GM19467 (cell line): ENCODE data around the gene TECPR2.
"Not testable (repeated sequence)": the region's sequence is repeated elsewhere in the genome, so short reads cannot be mapped to it uniquely, and the experiment has no call there.

Source experiments
- ATAC-seq: cut with Tn5 transposase; IDR thresholded peaks from one replicate; pipeline ENCODE4 v1.9.1; 2021; ENCODE audit warnings: mild to moderate bottlenecking, moderate library complexity; ENCODE audit not compliant: unreplicated experiment

The TECPR2 gene

DNA sequence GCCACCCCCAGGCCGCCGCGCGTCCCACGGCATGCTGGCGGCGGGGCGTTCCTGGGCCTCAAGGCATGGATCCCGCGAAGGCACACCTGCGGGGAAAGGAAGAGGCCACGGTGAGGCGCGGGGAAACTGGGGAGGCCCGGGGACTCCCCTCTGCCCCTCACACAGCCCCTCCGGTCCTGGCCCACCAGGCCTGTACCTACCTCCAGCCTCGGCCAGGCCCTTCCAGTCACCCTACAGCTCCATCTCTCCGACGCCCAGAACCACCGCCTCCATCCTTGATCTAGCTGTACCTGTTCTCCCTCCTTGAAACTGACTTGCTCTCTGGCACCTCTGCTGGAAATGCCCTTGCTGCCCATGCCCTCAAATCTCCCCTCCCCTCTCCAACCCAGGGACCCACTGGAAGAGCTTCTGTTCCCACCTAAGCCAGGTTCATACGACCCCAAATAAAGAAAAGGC lies 145.1 kb downstream of the TECPR2 start:
- no peak for ATAC-seq

DNA sequence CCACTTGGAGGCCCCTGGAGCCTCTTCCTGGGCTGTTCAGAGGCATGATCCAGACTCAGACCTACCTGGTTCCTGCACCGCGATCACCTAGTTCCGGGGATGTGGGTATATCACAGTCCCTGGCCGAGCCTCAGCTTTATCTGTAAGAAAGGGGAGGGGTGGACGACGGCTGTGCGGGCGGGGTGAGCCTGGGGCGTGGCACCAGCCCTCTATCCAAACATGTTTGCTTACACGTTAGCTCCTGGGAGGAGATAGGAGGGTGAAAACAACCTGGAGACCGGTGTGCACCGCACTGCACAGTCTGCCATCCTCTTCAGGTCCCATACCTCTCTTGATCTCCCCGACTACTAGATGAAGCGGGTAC lies 145.7 kb downstream of the TECPR2 start:
- no peak for ATAC-seq

DNA sequence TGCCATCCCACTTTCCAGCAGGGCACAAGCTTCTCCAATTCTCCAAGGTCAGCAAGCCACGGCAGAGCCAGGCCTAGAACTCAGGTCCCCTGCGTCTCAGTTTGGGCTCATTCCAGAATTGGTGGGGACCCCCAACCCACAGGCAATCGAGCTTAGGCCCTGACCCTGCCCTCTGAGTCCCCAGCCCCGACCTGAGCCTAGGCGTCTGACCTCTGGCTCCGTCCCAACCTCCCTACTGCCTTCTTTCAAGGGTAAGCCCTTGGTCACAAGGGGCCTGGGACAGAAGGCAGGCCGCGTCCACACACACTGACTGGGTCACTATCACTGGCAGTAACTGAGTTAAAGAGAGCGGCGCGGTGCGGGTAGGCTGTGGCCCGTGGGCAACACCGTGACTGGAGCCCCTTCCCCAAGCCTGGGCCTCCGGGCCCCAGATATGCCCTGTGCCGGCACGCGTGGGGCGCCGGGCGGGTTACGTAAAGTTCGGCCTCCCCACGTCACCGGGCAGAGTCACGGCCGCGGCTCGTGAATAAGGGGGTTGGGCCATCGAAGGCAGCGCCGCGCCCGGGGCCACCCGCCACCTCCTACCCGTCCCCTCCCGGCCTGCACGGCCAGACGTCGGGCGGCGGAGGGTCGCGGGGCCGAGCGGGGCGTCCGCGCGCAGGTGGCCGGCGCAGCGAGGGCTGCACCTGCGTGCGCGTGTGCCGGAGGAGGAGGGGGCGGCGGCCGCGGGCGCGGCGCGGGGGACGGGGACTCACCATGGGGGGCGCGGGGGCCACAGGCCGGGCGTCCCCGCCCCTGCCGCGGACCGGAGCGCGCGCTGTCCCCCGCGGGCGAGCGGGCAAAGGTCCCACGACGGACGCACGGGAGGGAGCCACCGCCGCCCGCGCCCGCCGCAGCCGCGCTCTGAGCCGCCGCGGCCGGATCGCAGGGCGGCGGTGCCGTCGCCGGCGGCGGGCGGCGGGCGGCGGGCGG lies 146.3 kb downstream of the TECPR2 start:
- ATAC-seq = peak; percentile 7

DNA sequence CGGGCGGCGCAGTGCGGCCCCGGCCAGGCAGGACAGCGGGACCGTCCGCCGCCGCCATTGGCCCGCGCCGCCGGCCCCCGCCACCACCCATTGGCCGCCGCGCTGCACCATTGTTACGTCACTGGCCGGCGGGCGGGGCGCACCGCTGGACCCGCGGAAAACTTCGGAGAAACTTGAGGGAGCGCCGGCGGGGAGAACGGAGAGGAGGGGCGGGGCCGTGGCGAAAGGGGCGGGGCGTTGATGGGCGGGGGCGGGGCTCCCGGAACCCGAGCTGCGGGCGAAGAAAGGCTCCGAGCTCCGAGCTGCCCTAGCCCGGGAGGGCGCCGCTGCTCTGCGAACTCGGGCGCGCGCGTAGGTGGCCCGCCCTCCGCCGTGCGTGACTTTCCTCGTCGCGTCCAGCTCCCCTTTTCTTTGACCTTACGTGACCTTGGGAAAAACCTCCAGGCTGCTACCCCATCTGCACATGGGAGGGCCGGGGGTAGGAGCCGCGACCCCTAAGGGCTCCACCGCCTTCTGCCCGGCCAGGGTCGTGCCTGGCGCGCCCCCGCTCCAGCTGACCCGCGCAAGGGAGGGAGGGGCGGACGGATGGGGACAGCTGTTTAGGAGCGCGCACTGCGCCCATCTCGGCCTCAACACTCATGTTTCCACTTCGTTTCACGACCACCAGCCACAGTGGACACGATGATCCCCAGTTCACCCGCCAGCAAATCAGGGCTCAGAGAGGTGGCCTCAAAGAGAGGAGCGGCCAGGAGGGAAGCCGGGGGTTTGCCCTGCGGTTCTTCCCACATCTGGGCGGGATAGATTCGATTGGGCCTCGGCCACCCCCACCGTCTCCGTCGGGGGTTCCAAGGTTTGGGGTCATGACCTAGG lies 147.2 kb downstream of the TECPR2 start, which contains the start of gene ANKRD9:
TSS of gene ANKRD9 (minus strand) at position 31 of the 870 bp plus-strand sequence. CDS start 1,887 bp downstream, outside the sequence.
- ATAC-seq = peak; percentile 83

DNA sequence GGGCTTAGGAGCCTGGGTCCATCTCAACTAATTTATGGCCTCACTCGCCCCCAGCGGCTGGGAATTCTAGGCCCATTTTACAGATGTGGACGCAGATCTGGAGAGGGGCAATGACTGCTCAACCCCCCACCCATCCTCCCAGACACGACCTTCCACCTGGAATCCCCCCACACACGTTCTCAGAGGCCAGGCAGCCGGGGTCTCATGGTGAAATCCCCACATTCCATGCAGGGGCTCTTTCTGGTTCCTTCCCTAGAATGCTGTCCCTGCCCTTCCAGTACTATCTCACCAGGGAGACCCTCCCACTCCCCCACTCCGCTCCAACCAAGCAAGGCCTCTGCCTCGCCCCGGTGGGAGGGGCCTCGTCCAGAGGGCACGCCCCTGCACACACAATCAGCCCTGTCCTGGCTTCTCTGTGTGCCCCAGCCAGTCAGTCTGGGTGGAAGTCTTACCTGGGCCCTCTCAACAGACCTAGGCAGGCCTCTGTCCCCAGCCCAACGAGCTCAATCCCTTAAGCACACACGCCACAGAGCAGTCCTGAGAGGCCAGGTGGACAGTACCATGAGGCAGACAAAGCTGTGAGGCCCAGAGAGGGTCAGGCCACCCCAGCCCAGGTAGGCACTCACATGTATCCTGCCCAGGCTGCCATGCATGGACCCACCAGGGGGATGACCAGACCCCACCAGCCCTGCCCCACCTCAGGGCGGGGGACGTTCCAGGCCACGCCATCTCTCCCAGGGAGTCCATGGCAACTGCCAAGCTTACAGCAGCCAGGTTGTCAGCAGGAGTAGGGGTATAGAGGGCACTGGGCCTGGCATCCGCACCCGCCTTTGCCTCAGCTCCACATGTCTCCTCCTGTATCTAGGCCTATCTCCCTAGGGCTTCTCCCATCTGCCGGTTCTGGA lies 148.1 kb downstream of the TECPR2 start:
- no peak for ATAC-seq

DNA sequence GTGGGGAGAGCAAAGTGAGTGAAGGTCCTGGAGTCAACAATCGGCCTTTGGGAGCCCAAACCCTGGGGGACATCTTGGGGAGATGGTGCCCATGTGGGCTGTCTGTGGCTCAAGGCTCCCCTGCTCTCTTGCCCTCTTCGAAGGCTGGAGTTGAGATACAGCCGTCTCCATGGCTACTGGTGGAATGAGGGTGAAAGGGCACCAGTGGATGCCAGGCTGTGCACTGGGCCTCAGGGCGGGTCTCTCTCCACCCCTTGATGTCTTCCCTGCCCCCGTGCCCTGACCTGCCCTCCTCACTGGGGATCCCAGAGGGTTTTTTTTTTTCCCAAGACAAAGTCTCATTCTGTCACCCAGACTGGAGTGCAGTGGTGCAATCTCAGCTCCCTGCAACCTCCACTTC lies 148.8 kb downstream of the TECPR2 start:
- ATAC-seq = no peak

DNA sequence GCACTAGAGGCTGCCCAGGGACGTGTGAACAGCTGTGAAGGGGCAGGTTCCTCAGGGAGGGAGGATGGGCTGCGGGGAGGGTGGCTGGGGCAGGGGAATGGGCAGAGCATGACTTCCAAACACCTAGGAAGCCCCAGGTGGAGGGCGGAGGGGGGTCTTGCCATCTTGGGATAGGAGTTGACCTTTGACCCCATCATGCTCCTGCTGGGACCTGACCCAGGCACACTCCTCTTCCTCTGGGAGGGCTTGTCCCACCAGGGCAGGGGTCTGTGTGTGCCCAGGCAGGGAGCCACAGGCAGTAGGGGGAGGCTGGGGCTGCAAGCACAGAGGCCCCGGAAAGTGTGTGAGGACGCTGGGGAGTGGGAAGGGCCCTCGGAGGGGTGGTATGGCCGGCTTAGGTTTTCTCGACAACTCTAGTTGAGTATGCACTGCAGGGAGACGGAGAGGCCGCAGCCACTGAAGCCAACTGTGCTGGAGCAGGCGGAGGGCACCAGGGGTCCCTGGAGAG lies 150.1 kb downstream of the TECPR2 start:
- ATAC-seq = no peak

DNA sequence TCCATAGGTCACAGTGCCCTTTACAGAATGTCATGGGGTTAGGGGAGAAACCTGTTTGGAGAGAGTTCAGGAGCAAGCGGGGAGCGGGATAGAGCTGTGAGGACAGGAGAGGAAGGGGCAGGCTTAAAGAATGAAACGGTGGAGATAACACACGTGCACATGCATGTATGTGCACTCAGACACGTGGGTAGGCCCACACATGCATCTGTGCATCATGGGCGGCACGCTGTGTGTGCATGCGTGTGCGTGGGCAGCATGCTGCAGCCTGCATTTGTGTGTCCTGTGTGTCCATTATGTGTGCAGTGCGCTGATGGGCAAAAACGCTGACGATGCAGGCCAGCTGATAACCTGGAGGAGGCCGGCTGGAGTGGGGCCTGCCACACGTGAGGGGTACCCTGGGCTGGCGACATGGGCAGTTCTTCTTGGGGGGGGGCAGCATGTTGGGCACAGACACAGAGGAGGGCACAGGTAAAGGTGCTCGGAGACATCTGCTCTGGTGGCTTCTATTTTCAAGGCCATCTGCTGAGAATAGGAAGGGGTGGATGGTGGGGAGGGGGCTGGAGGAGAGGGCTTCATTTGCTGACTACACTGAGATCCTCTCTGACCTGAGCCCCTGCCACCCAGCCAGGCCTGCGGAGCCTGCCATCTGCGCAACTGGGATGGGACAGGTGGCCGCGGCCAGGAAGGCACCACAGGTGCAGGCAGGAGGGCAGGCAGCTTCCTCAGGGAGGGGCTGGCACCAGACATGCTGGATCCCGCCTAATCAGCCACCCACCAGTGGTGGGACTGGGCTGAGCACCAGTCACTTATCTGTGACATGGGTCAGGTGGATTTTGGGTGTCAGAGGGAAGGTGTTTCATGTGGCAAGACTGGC lies 151.4 kb downstream of the TECPR2 start:
- ATAC-seq = no peak

DNA sequence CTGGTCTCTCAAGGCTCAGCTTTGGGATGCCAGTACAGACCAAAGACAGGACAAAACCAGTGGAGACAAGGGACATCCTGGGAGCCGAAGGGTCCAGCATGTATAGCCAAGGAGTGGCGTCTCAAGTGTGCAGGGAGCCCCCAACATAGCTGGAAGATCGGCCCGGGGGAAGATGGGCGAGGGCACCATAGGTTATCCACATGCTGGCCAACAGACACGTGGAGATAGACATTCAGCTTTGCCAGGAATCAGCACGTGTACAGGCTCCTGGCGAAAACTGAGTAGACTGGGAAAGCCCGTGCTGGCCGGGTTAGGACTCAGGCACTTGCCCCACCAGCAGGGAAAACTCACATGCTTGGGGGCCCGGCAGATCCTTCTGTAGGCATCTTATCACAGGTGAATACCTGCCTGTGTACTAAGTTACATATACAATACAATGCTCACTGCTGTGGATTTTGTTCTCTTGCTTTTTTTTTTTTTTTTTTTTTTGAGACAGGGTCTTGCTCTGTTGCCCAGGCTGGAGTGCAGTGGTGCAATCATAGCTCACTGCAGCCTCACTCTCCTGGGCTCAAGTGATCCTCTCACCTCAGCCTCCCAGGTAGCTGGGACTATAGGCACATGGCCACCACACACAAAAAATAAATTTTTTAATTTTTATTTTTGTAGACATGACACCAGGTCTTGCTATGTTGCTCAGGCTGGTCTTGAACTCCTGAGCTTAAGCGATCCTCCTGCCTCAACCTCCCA lies 152.4 kb downstream of the TECPR2 start:
- ATAC-seq = no peak

DNA sequence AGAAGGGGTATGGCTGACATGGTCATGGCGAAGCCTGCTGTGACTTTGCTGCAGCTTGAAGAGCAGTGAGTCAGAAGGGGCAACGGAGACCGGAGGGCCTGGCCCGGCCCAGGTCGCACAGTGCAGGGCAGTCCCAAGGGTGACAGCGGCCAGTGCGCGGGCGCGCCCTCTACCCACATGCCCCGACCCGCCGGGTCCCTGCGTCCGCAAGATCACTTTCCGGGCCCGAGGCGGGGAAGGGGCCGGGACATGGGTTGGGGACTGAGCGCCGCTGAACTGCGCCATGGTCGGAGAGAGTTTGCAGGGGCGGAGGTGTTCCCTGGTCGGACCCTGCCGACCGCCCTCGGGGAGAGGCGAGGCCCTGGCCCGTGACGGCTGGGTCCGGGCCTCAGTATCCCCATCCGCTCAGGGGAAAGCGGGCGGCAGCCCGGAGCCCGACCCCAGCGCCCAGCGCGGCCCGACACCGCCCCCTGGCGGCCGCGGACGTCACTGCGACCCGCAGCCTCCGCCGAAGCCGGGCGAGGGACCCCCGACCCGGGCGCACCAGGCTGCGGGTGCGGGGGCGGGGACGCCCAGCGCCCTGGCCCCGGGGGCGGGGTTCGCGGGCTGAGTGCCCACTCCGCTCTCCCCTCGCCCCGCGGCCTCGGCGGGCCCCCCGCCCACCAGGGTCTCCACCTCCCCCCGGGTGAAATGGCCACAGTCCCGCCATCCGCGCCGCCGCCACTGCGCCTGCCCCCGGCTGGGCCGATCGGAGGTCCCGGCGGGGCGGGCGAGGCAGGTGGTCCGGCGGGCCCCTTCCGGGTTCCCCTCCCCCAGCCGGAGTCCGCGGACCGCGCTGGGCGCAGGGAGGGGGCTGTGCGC lies 154.0 kb downstream of the TECPR2 start:
- ATAC-seq = peak; percentile 53

DNA sequence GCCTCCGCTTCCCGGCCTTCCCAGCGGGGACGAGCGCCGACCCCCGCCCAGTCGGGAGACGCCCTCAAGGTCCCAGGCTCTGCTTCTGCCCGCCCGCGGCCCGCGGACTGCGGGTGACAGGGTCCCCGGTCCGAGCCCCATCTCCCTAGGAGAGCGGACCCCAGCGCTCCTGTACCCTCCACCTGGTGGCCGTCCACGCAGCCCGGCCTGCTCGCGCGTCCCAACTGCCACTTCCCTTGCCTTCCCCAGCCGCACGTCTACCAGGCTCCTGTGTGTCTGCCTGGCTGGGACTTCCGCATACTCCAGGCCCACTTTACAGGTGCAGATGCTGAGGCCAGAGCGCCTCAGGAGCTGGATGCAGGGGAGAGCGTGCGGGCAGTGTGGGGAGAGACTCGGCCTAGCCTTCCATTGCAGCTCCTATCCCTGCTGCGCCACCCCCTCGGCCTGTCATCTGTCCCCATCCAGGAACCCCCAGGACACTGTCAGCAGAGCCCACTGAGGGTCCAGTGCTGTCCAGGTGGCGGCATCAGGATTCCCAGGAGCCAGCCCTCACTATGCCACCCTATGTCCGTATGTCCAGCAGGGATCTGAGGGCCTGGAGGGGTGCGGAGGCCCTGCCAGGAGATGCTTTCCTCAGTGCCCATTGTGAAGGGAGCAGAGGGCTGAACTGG lies 154.8 kb downstream of the TECPR2 start:
- ATAC-seq = no peak

DNA sequence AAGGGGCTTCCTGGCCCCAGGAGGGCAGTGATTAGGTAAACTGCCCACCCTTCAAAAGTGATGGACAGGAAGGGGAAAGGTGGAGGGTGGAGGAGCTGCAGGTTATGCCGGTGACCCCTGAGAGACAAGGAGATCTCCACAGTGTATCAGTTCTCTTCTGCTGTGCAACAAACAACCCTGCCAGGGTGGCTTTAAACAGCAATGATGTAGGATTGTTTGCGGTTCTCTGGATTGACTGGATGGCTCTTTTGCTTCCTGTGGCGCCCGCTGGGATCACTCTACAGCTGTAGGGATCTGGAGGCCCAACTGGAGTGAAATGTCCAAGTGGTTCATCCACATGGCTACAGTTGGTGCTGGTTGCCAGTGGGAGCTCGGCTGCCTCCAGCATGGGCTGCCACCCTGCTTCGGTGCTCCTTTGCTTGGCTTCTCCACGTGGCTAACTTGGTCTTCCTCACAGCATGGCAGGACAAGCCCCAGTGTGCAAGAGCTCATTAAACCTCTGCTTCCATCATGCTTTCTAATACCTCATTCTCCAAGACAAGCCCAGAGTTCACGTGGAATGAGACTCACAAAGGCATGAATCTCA lies 155.4 kb downstream of the TECPR2 start:
- no peak for ATAC-seq

DNA sequence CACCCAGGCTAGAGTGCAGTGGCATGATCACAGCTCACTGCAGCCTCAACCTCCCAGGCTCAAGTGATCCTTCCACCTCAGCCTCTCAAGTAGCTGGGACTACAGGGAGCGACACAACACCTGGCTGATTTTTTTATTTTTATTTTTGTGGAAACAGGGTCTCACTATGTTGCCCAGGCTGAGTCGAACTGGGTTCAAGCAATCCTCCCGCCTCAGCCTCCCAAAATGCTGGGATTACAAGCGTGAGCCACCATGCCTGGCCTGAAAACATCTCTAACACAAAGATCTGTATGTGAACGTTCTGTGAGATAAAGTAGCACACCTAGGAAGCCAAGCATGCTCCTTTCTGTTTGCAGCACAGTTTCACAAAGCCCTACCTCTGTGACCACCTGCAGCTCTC lies 157.0 kb downstream of the TECPR2 start:
- not testable (repeated sequence) for ATAC-seq

DNA sequence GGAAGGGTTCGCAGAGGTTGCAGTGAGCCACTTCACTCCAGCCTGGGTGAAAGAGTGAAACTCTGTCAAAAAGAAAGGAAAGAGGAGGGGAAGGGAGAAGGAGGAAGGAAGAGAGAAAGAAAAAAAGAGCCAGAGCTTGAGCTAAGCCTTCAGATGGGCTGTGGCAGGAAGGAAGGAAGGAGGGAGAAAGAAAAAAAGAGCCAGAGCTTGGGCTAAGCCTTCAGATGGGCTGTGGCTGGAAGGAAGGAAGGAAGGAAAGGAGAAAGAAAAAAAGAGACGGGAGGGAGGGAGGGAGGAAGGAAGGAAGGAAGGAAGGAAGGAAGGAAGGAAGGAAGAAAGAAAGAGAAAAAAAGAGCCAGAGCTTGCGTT lies 160.4 kb downstream of the TECPR2 start:
- no peak for ATAC-seq

DNA sequence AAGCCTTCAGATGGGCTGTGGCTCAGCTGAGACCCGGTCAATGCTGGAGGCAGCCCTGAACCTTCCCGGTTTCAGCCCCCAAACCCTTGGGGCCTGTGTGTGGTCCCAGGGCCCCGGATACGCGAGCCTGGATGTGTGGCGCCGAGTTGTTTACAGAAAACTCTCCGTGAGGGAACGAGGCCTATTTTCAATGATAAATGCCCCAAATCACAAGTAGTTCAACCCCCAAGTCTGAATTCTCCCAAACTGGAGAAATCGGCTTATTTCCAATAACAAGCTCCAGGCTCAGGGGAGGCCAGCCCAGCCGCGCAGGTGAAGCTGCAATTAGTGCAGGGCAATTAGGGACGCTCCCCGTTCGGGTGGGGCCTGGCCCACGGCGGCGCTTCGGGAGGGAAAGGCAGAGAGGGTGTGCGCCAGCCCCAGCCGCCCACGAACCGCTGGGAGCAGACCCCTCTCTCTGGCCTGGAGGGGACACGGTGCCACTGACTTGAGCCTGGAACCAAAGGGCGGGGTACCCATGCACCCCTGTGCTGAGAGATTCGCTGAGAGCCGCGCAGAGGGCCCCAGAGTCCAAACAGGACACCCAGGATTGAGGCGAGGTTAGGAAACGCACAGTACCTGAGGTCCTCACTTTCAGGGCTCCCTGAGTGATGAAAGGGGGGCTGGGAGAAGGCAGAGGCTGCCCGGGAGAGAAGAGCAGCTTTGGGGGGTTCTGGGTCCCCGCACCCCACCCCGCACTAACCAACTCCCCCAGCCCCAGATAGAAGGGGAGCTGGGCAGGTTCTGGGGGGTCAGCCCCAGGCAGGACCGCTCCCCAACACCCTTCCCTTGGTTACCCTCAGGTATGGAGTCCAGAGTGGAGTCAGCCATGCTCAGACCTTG lies 161.1 kb downstream of the TECPR2 start:
- ATAC-seq = peak; percentile 3
